ENCODE measurements around the gene ANKAR.

DNA sequence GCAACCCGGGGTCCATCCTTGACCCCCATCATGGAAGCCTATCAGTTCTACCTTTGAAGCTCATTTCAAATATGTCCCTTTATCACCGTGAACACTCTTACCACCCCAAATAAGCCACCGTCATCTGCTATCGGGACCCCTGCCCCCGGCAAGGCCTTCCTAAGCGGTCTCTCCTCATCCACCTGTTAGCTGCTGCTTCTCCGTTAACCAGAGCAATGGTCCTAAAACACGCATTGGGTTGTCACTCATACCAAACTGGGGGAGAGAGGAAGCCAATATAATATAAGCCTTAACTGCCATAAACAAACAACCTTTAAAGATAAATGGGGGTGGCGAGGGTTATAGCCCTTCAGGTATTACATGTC is 12.5 kb upstream of the ANKAR start:
- TF ChIP-seq, protein P1, sequence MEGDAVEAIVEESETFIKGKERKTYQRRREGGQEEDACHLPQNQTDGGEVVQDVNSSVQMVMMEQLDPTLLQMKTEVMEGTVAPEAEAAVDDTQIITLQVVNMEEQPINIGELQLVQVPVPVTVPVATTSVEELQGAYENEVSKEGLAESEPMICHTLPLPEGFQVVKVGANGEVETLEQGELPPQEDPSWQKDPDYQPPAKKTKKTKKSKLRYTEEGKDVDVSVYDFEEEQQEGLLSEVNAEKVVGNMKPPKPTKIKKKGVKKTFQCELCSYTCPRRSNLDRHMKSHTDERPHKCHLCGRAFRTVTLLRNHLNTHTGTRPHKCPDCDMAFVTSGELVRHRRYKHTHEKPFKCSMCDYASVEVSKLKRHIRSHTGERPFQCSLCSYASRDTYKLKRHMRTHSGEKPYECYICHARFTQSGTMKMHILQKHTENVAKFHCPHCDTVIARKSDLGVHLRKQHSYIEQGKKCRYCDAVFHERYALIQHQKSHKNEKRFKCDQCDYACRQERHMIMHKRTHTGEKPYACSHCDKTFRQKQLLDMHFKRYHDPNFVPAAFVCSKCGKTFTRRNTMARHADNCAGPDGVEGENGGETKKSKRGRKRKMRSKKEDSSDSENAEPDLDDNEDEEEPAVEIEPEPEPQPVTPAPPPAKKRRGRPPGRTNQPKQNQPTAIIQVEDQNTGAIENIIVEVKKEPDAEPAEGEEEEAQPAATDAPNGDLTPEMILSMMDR (IDR thresholded peaks at IDR 0.05), result no peak
- TF ChIP-seq POLR2A (IDR thresholded peaks at IDR 0.05; ENCODE audit: low read depth) (no peak), POLR2AphosphoS5 (IDR thresholded peaks at IDR 0.05) (no peak)

Data from esophagus muscularis mucosa (tissue), 3 donors.